HG02571 (cell line): ENCODE results near the gene SFXN1.
"Not testable (repeated sequence)": the region's sequence is repeated elsewhere in the genome, so short reads cannot be mapped to it uniquely, and the experiment has no call there.

Source experiments
- ATAC-seq: cut with Tn5 transposase; IDR thresholded peaks from one replicate; pipeline ENCODE4 v1.9.1; 2021; ENCODE audit warnings: mild to moderate bottlenecking, moderate library complexity; ENCODE audit not compliant: unreplicated experiment

SFXN1 gene

DNA sequence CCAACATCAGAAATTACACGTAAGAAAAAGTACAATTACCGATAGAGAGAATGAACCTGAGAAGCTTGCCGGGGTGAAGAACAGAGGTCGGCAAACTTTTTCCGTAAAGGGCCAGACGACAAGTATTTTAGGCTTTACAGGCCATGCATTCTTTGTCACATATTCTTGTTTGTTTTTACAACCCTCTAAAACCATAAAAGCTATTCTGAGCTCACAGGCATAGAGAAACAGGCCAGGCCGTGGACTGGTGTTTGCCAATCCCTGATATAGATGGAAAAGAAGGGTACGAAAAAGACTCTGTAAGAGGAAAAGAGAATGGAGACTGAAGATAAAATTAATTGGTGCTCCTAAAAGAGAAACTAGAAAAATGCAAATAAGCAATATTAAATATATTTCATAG, 15.4 kb downstream of the SFXN1 start:
- no peak for ATAC-seq

DNA sequence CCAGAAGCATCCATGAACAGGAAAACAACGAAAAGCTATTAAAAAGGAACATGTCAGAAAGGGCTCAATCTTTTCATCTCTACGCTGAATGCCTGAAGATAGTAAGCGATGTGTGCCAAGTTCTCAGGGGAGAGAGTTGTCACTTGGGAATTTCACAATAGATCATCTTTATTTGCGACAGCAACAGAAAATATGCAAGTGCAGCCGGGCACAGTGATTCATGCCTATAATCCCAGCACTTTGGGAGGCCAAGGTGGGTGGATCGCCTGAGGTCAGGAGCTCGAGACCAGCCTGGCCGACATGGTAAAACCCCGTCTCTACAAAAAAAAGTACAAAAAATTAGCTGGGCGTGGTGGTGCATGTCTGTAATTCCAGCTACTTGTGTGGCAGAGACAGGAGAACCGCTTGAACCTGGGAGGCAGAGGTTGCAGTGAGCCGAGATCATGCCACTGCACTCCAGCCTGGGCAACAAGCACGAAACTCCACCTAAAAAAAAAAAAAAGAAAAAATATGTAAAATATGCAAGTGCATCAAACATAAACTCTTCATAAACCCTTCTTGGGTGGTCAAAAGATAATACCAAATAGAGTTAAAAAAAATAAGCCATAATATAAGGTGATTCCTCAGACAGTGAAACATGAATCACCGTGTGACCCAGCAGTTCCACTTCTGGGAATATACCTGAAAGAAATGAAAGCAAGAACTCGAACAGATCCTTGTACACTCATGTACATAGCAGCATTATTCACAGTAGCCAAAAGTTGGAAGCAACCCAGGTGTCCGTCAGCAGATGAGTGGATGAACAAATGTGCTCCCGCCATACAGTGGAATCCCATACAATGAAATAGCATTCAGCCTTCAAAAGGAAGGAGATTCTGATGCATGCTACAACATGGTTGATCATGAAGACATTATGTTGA, 16.2 kb downstream of the SFXN1 start:
- ATAC-seq: no peak

DNA sequence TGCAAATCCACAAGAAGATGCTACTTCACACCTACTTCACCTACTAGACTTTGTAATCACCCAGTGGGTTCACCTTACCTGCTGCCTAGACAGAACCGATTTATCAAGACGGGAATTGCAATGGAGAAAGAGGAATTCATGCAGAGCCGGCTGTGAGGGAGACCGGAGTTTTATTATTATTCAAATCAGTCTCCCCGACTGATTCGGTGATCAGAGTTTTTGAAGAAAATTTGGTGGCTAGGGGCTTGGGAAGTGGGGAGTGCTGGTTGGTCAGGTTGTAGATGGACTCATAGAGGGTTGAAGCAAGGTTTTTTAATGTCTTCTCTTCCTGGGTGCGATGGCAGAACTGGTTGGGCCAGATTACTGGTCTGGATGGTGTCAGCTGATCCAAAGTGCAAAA, 23.4 kb downstream of the SFXN1 start:
- ATAC-seq: no peak

DNA sequence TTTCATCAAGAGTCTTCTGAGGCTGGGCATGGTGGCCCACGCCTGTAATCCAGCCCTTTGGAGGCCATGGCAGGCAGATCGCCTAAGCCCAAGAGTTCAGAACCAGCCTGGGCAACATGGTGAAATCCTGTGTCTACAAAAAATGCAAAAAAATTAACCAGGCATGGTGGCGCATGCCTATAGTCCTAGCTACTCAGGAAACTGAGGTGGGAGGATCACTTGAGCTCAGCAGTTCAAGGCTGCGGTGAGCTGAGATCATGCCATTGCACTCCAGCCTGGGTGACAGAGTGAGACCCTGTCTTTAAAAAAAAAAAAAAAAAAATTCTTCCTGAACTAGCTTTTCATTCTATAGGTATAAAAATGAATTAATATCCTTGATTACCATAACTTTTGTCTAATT, 29.3 kb downstream of the SFXN1 start:
- ATAC-seq: not testable (repeated sequence)

DNA sequence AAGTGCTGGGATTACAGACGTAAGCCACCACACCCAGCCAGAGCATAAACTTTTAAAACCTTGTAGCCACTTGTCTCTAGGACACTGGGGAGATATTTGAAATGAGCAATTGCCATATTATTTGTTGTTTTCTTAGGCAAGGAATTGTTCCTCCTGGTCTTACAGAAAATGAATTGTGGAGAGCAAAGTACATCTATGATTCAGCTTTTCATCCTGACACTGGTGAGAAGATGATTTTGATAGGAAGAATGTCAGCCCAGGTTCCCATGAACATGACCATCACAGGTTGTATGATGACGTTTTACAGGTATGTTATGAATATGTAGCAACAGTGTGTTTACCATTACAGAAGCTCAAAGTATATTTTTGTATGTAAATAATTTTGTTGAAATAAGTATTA, 30.5 kb downstream of the SFXN1 start:
- ATAC-seq: no peak

DNA sequence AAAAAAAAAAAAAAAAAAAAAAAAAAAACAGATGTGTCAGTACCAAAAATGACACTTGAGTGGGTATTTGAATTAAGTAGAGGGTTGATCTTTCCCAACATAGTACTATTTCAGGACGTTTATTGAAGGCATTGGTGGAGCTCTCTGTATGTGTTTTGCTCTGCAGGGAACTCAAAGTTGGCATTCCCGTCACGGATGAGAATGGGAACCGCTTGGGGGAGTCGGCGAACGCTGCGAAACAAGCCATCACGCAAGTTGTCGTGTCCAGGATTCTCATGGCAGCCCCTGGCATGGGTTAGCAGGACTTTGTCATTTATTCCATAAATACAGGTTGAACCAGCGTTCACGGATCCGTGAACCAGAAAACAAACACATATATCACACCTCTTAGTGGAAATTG, 34.9 kb downstream of the SFXN1 start:
- no peak for ATAC-seq

DNA sequence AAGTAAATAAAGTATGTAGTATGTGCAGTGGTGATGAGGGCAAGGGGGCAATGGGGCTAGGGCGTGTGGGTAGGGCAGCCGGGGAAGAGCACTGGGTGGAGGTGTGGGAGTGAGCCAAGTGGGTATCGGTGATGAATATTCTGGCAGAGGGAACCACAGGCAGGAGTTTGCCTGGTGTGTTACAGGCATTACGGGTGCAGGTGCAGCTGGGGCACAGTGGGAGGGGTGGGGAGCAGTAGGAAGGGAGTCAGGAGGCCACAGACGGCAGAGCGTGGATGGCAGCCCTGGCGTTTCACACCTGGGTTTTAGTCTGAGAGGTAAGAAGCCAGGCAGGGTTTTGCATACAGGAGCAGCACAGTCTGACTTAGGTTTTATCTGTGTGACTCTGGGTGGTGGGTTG, 35.4 kb downstream of the SFXN1 start:
- ATAC-seq: no peak

DNA sequence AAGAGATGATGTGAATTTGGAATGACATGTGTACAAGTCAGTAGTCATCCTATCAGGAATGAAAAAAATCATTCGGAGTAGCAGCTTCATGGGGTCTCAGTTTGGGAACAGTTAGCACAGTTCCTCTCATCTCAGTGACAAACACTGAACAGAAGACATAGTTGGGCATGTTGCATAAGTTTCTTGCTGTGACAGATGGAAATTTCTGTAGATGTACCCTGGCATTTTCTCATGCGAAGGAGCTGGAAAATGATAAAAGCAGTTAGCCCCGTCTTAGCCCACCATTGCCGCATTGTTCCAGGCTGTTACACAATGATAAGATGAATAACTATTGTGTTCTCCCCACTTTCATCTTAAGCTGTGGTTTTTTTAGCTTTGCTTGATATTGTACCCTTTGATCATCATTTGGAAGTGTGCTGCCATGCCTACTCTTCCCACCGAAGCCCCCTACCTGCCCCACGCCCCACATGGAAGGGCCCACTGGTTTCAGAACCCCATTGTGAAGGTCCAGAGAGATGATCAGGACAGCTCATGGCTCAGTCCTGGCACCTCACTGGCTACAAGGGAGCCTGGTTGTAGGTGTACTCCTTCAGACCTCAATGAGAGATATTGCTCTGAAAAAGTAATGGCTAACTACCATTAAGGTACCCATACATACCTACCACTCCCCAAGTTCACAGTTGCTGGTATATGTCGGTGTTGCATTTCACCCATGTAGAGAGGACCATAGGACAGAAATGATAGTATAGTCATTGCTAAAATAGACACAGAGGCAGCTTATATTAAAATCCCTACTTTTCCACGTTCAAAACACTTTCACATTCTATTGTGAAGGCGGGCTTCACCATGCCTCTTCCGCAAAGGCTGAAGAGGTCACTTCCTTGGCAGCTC, 38.8 kb downstream of the SFXN1 start:
- ATAC-seq: no peak

DNA sequence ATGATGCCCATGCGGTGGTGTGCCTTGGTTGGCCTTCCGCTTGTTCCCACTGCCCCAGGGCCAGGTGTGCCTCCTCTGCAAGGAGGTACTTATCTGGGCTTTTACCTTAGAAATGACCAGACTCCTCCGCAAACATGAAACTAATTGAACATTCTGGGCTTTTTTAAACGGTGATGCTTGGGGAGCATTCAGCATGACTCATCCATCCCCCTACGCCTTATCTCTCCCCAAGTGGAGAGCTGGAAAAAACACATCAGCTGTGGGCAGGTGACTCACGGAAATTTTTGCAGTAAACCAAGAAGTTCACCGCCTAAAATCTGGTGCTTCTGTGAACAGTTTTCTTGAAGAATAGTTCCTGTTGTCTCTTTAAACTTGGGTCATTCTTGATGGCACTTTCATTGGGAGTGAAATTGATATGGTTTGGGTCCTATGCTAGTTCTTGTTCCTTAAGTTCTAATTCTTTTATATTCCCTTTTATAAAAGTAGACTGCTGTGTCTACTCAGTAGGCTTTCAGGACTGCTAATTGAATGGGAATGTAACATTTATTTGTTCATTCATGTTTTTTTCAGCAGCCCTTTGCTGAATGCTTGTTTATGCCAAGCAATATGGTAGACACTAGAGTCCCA, 39.6 kb downstream of the SFXN1 start:
- no peak for ATAC-seq

DNA sequence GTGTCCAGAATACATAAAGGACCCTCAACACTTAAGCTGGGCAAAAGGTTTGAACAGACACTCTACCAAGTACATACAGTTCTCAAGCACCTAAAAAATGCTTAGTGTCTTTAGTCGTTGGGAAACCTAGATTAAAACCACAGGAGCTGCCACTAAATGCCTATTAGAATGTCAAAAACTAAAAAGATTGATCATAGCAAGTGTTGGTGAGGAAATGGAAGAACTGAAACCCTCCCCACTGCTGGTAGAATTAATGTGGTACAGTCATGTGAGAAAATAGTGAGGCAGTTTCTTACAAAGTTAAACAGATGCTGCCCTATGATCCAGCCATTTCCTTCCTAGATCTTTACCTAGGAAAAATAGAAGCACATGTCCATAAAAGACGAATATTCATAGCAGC, 40.6 kb downstream of the SFXN1 start:
- ATAC-seq: no peak

DNA sequence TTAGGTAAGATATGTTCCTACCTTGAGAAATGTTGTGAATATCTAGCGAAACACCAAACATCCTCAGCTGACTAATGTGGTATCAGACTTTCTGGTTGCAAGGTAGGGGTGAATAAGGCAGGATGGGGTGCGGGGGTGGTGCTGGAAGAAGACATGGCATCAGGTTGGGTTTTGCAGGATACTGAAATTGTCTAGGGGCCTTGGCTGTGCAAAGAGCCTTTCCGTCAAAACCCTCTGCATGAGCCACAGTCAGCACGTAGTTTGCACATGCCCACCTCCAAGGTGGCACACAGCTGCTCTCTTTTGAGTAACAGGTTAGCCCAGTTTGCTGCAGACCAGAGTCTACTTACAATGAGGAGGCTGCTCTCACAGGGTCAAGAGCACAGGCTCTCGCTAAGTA, 42.0 kb downstream of the SFXN1 start:
- ATAC-seq: no peak

DNA sequence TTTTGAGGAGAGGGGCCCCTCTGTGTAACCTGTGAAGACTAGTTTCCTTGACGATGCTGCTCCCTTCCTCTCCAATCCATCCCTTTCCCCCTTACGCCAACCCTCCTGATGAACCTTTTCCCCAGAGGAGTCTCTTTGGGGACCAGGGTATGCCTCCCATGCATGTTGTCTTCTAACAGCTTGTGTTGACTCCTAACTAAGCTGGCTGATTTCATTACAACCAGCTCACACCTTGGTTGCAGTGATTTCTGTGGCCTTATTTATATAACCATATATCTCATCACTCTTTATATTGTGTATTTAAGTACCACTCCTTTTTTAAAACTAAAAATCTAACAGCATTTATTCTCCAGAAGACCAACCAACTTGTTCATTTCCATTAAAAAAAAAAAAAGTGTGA, 42.5 kb downstream of the SFXN1 start:
- no peak for ATAC-seq

DNA sequence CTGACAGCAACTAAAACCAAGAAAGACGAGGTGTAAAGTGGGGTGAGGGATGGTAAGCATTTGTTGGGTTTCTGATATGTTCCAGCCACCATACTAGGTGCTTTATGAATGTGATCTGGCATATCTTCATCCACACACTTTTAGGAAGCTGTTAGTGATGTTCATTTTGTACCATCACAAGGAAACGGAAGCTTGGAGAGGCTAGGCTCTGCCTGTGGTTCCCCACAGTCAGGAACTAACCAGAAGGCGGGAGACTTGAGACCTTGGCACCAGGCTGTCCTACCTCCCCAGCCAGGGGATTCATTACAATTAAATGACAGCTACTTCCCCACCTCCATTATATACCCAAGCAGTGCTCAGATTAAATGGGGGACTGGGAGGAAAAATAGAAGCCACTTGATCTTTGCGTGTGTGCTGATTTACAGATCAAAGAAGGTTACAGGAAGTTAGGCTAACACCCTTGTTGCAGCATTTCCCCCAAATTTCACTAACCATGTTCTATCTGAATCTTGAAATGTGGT, 43.0 kb downstream of the SFXN1 start:
- no peak for ATAC-seq

DNA sequence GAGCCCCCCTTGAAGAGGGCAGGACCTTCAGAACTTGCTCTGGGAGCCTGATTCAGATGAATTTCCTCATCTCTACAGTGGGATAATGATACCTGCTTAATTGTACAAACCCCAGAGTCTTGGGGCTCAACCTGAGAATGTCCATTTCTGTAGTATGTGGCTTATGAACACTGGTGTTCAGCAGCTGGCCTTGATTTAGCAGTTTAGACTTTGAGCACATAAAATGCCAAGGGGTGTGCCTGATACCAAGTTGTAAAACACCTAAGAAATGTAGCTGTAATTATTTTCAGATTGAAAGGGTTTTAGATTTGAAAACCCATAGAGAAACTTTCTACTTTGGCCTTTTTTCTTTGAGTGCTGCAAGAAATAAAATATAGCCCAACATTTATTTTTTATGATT, 44.9 kb downstream of the SFXN1 start:
- ATAC-seq: no peak

DNA sequence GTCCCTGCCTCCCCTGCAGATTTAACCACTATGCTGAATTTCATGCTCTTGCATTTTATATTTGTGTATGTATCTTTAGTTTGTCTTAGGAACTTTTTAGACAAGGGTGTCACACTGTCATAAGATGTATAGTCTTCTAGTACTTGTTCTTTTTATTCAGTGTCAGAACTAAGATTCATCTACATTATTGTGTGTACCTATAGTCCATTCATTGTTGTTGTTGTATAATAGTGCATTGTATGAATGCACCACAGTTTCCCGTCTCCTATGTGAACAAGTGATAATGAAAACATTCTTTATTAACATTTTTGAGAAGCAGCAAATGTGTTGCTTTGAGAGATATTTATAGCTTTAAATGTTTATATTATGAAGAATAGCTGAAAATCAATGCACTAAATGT, 45.9 kb downstream of the SFXN1 start:
- ATAC-seq: no peak

DNA sequence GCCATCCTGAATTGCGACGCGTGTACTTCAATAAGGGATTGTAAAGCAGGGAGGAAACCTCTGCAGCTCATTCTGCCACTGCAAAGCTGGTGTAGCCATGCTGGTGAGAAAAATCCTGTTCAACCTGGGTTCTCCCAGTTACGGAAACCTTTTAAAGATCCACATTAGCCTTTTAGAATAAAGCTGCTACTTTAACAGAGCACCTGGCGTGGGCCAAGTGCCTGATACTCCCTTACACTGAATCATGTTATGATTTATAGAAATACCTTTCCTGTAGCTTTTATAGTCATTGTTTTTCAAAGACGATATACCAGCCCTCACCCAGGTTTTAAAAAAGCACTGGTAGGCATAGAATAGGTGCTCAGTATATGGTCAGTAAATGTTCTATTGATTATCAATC, 48.3 kb downstream of the SFXN1 start:
- ATAC-seq: no peak

DNA sequence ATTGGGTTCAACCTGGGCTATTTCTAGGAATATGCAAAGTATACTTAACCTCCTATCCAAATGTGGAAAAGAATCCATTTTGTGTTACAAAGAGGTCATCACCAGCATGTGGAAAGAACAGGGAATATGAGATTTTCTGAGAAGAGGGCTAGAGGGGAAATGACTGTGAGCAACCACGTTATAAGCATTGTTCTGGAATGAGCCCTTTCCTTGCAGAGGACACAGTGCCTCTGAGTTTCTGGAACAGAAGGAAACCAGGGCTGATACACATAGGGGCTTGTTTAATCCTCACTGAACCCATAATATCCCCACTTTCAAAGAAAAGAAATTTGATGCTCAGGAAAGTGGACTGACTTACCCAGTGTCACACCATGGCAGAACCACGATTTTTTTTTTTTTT, 53.0 kb downstream of the SFXN1 start:
- ATAC-seq: no peak

DNA sequence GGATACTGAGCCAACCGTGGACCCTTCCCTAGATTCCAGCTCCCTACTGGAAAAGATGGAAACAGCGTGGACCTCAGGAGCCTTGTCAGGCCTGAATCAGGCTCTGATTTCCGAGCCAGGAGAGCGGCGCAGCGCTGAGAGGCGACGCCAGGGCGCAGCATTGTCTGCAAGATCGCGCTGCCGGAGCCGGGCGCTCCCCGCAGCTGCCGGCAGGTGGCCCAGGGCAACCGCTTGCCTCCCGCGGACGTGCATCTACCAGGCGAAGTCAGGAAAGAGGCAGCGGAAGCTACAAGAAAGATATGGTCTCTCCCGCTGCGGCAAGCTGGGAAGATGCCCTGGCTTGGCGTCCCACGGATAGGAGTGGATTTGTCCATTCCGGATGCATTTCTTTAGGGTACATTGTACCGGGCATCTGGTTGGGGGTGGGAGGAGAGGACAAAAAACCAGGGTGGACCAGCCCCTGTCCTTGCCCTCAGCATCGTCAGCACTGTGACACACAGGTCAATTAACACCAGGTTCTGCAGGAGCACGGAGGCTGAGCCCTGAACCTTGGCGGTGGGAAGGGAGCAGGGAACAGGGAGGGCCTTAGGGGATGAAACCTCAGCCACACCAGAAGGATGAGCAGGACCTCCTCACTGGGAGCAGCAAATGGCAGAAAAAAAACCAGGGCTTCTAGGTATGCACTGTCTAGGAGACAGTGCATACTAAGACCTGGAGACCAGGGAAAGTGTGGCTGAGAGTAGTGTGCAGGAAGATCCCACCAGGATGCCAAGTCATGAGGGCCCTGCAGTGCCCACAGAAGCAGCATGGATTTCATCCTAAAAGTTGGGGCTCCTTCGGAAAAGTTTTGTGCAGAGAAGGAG, 55.9 kb downstream of the SFXN1 start:
- peak; percentile 90 for ATAC-seq

DNA sequence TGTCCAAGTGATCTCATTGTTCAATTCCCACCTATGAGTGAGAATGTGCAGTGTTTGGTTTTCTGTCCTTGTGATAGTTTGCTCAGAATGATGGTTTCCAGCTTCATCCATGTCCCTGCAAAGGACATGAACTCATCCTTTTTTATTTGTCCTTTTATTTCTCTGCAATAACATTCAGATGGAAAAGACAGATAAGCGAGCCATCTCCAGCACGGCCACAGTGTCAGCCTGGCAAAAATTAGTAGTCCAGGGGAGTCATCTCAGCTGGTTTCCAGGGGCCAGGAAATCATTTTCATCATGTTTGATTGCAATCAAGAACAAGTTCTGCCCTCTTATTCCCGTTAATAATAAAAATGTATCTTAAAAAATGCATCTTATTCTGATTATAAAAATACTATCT, 57.0 kb downstream of the SFXN1 start:
- not testable (repeated sequence) for ATAC-seq

DNA sequence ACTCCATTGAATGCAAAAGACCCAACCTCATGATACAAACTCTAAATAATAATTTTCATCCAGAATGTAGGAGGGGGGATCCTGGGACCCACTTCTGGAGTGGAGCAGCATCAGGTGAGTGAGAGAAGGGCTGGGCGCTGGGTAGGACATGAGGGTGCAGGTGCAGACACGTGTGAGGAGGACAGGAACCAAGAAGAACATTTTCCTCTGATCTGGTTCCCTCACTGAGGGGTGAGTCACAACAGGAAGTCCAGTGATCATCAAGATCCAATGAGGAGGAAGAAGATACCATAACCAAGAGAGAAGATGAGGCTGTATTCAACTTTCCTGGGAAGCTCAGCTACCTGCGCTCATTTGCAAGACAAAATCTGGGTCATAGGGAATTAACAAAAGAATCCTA, 57.4 kb downstream of the SFXN1 start:
- ATAC-seq: no peak
